Stimulated activated naive CD8-positive, alpha-beta T cell treated with anti-CD3 and anti-CD28 coated beads, Interleukin-15, Interleukin-2, amounts not matched to agents 100 U/mL and 50 U/mL, for 24 hours (primary cell): ENCODE measurements around the gene LGI1.
A peak's percentile ranks its signal among the peaks of the same experiment; 100 is the strongest.

Experiments
- ATAC-seq: fragments of 150-1000 bp; cut with Tn5 transposase; one replicate; pipeline ENCODE4 v1.10.0; 2021
- DNase-seq: peaks from one replicate; pipeline ENCODE4 v3.0.0; 2021

Gene LGI1

DNA sequence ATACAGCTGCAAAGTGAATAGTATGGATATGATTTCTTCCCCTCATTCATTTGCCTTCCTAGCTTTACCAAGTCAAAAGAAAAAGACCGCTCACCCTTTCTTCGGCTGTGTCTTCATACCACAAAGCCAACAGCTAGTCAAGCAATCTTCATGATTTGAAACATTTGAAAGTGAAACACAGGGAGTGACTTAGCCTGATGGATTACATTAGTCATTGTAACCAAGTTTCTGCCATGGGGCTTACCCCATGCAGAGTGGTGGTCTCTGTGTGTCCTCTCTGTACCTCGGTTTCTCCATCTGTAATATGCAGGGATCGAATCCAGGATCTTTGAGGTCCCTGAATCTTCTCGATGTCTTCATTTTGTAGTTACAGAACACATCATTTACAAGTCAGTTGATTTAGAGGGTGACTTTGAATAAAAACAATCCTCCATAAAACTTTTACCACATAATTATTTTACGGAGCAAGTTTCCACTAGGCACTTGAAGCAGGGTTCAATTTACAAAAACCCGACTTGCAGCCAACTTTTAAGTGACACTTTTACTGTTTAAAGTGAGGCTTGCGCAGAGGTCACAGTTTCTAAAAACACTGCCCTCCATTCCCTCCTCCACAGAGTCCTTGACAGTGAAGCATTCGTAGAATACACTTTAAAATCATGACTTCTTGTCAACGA, 2.2 kb upstream of the LGI1 start:
- ATAC-seq (peak; percentile 71), DNase-seq (no peak)

DNA sequence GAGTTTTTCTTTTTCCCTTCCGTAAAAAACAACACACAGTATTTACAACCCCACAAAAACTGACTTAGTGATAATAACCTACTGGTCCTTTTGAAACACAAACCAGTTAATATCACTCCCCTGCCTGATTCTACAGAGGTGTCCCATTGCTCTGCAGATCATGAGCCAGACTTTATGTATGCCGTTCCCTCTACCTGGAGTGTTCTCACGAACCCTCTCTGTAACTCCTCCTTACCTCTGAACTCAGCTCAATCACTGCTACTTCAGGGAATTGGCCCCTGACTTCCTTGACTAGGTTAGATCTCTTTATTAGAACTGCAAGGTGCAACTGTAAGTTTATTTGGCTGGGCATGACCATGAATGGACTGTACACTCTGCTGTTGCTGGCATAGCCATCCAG, 1.6 kb upstream of the LGI1 start:
- DNase-seq = no peak
- ATAC-seq = no peak

DNA sequence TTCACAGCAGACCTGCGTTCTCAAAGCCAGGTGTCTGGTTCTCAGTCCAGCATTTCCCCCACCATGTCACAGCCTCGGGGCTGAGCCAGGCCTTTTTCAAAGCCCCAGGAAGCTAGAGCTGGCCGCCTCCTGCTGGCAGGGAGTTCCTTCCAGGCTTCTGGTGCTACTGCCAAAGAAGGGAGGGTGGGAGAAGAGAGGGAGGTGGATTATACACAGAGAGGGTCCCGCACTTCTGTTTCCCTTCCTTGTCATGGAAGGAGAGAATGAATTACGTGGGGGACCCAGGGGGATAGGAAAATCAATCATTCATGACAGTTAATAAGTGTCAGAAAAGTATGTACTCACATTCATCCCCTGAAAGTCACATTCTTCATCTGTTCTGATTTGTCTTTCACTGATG, 600 bp upstream of the LGI1 start:
- DNase-seq = no peak

DNA sequence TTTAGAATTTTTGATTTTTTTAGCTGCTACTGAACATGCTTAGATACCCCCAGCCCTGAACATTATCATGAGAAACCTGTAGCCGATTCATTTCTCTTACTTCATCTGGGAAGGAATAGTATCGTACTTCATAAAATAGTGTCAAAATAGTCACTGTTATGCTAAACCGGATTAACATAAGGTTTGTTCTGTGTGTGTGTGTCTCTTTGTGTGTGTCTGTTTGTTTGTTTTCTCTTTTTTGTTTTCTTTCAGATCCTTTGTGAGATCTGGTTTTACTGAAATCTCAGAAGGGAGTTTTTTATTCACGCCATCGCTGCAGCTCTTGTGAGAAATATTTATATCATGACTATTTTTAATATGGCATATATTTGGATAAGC, 761 bp downstream of the LGI1 start:
- ATAC-seq (no peak), DNase-seq (no peak)

More for the DNA sequence above, 600 bp upstream of the LGI1 start:
- no peak for ATAC-seq

DNA sequence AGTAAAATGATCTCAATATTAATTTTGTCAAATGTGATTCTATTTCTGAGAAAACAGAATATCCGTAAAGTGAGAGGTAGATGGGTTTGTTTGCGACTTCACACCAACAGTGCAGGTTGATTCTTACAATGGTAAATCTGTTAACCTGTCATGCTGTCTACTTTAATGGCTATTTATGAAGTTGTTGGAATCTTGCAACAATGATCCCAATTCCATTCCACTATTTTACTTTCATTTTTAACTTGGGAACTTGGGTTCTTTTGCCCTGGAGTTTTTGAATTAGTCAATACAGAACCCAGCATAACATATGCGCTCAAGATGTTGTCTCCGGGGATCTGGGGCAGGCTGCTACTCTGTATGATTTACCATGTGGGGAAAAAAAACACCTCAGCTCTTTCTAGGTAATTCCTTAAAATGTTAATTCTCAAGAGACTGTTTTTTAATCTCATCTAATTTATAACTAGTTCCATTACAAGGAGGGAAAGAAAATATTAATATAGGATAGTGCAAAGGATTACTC, 1.2 kb downstream of the LGI1 start:
- DNase-seq (no peak), ATAC-seq (no peak)

DNA sequence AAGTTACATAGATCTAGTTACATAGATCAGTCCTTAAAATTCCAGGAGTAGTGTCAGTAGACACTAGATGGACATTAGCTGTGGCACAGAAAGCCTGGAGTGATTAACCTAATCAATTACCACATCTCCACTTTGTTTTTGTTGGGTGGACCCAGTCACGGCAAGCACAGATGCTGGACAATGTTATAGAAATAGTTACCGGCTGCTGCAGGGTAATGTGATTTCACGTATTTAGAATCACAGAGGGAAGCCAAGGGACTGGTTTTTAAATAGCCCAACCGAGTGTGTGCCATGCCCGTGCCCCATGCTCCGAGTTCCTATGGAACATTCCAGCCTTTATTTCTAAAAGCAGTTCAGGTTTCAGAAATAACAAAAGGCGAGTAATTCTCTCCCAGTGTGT, 2.8 kb downstream of the LGI1 start:
- ATAC-seq (no peak), DNase-seq (no peak)

DNA sequence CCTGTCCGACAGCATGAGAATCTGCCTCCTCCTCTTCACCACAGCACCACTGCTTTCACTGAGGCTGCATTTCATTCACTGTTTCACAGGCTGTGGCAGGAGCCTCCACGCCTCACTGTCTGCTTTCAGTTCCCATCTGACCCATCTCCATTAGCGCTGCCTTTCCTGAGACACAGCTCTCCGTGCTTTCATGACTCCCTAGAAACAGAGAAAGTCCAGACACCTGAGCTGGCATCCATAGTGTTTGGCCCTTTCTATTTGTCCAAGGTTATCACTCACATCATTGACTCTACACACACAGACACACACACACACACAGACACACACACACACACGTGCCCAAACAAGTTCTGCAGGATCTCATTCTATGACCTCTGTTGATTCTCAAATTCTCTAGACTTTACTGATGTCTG, 5.2 kb downstream of the LGI1 start:
- ATAC-seq = no peak
- DNase-seq = no peak

DNA sequence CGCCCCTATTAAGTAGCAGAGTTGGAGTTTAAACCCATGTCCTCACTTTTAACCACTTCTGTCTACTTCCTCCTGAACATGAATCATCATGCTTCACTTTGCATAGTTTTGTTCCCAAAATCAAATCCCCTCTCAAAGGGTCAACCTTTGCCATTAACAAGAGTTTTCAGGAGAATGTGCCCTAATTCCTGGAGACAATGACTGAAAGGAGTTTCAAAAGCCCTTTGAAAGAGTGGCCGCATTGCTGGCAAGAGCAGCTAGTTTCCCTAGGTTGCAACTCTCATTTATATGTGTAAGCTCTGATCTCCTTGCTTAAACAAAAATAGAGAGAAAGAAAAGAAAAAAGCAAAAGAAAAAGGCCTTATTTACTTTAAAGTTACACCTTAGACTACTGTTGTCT, 9.2 kb downstream of the LGI1 start:
- DNase-seq = no peak

DNA sequence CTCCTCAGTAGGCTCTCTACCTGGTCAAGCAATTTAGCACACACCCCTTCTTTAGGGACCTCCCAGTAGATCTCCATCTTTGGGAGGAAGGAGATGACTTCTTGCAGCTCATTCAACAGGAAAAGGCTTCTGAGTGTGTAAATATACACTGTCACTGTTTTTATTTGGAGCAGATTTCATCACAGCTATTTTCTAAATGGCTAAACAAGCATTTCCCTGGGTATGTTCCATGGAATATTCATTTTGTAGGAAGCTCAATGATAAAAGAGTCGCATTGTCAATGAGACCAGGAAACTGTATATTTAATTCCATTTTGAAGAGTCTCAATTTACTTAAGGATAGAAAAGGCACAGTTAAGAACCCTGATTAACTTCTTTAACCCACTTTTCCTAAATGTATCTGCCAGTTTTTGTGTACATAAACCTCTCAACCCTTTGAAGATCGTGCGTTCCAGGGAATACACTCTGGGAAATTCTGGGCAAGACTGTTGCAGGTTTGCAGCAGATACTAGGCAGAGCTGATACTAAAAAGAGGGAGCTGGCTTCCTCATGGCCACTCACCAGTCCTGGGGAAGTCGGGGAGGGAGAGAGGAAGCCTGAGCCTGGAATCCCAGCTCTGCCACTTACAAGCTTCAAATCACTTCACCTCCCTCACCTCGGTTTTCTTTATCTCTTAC, 10.1 kb downstream of the LGI1 start:
- DNase-seq (no peak), ATAC-seq (no peak)

More for the DNA sequence above, 9.2 kb downstream of the LGI1 start:
- no peak for ATAC-seq

DNA sequence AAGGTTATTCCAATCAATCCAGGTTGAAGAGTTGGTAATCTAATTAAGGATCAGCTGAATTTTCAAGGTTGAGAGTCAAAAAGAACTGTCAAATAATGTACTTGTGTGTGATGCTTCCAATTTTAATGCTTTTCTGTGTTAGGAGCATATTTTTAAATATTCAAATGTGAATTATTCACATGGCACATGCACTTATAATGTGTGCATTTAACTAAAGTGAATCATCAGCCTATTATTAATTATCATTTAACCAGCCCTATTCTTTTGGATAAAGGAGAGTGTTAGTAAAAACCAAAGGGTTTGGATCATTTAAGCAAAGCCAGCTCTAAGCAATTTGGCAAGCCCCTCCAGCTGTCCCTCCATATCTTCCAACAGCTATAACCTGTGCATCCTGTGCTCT, 11.2 kb downstream of the LGI1 start:
- ATAC-seq = no peak
- no peak for DNase-seq

DNA sequence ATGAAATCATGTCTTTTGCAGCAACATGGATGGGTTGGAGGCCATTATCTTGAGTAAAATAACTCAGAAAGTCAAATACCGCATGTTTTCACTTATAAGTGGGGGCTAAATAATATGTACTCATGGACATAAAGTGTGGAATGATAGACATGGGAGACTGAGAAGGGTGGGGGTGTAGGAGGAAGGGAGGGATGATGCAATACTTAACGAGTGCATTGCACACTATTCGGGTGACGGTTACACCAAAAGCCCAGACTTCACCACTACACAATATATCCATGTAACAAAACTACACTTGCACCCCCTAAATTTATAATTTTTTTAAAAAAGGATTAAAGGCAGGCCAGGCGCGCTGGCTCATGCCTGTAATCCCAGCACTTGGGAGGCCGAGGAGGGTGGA, 13.6 kb downstream of the LGI1 start:
- ATAC-seq (no peak), DNase-seq (no peak)

DNA sequence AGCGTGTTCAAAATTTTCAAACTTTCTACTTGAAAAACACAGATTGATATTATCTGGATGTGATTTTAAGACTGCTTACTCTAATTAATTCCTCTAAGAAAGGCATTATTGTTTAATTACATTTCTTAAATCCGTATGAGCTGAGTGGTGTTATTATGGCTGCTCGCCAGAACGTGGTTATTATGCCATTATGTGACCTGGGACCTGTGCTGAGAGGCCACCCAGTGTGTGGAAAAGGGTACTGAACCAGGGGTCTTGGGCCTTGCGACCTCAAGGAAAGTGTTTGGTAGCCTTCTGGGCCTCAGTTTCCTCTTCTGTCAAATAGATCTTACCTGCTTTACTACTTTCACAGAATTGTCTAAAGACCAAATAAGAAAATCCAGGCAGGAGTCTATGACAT, 15.4 kb downstream of the LGI1 start:
- ATAC-seq (no peak), DNase-seq (no peak)

DNA sequence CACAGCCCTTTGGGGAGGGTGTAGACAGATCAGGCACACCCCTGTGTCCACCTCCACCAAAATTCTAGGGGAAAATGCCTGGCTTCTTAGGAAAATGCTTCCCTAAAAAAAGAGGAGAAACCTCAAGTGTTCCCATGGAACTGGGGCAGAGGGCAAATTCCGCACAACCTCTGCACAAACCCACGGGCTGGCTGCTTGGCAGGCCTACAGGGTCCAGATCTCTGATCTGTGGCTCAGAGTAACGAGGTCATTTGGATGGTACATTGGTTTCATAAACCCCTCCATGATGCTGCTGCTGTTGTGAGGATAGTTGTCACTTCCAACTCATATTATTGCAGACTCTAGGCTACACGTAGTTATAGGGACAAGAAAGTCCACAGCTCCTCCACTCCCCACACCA, 16.0 kb downstream of the LGI1 start:
- ATAC-seq = no peak

DNA sequence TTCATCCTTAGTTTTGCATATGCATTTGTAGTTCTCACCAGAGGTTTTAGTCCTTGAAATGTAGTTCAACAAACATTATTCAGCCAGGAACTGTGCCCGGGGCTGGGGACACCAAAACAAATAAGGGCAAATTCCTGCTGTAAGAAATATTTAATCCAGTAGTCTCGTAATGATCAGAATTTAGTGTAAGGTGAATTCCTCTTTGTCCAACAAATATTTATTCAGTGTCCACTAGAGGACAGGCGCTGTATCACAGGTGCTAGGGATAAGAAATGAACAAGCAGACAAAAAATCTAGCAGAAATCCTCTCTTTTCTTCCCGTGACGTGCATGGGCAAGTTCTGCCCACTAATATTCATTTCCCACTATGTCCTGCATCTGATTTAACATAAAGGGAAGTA, 17.6 kb downstream of the LGI1 start:
- no peak for ATAC-seq
- DNase-seq = no peak

More for the DNA sequence above, 16.0 kb downstream of the LGI1 start:
- DNase-seq = no peak

DNA sequence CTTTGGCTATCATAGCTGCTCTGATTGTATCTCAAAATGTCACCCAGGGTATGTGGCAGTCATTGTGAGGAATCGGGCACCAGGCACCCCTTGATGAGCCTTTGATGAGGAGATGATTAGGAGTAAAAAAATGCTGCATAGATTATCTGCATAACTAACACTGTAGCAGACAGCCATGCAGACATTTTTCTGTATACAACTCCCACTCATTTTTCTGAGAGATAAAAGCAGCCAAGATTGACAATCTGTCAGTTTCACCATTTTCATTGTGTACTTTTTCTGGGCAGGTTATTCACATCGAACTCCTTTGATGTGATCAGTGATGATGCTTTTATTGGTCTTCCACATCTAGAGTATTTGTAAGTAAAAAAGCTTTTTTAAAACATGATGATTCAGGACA, 19.4 kb downstream of the LGI1 start:
- no peak for DNase-seq
- no peak for ATAC-seq

DNA sequence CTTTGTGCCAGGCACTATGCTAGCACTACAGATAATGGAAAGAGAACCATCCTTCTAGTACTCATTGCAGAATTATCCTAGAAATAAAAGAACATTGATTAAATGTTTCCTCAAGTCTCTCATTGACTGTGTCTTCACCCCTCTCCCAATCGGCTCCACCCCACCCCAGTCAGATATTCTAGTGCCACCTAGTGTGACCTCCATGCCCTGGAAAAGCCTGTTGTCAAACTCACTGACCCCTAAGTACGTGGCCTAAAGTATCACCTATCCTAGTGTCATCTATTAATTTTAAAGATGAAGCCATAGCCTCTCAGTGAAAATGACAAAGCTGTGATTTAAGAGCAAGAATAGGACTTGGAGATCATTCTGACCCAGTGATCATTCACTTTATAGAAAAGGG, 26.3 kb downstream of the LGI1 start:
- no peak for ATAC-seq

DNA sequence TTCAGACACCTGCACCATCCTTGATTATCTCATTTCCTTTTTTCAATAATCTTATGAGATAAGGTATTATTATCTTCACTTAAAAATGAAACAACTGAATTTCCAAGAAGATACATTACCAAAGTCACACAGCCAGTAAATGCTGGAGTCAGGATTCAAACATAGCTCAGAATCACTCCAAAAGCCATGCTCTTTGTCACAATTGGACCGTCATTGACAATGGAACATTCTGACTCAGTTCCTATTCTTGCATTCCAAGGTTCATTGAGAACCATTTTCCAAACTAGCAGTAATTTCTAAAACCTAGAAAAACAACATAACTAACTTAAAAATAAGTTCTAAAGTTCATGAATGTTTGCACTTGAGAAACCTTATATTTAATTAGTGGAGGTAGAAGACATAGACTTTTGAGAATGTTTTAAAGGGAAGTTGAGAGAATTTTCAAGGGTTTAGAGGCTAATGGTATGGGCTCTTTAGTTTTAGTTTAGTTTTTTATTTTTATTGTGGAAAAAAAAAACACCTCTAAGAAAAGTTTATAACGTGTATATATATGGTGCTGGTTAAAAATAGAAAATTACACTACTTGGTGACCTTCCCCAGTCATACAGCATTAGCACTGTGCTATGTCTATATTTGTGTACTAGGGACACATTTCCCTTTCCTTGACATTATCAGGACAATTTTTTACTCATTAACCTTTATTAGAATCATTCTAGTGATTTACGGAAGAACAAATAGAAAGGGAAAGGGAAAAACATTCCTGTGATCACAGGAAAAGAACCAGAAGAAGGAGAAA, 30.9 kb downstream of the LGI1 start:
- ATAC-seq (no peak), DNase-seq (no peak)

More for the DNA sequence above, 26.3 kb downstream of the LGI1 start:
- no peak for DNase-seq

DNA sequence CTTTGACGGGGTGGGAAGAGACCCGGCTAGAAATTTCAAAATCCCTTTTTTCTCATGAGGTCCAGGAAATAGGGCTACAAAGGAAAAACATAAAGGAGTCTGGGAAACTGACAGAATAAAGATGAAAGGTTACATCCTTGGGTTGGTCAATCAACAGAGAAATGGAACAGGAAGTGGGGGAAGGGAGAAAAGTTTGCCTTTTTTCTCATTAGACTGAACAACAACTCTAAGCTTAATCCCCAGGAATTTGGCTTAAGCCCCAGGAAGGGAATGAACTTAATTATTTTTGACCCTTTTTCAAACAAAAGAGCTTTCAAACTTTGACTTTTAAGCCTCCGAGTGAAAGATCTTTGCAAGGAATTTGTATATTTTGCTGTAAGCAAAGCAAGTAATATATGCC, 32.7 kb downstream of the LGI1 start:
- ATAC-seq = no peak
- no peak for DNase-seq

DNA sequence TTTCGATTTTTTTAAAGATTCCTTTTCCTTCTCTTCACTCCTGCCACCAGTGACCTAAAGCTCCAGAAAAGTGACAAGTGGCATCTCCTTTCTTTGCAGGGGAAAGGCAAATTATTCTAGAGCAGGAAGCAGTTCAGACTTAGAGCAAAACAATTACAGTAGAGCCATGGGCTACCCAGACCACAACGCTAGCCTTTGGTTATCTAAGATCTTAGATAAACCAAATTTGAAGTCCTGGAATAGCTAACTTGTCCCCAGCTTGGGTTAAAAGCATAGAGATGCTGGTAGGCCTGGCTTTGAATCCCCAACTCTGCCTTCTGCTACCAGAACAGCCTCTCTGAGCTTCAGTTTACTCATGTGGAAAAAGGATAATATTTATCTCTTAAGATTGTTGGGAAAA, 38.4 kb downstream of the LGI1 start:
- no peak for ATAC-seq

DNA sequence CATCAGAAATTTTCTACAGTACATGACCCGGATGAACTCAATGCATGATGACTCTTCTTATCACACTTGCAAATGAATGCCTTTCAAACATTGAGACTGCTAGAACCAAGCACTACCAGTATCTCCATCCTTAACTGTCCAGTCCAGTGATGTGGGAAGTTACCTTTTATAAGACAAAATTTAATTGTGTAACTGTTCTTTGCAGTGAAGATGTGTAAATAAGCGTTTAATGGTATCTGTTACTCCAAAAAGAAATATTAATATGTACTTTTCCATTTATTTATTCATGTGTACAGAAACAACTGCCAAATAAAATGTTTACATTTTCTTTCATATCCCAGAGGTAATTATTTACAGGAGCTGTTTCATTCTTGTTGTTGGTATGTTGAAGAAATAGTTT, 40.1 kb downstream of the LGI1 start:
- no peak for ATAC-seq

More for the DNA sequence above, 38.4 kb downstream of the LGI1 start:
- no peak for DNase-seq

DNA sequence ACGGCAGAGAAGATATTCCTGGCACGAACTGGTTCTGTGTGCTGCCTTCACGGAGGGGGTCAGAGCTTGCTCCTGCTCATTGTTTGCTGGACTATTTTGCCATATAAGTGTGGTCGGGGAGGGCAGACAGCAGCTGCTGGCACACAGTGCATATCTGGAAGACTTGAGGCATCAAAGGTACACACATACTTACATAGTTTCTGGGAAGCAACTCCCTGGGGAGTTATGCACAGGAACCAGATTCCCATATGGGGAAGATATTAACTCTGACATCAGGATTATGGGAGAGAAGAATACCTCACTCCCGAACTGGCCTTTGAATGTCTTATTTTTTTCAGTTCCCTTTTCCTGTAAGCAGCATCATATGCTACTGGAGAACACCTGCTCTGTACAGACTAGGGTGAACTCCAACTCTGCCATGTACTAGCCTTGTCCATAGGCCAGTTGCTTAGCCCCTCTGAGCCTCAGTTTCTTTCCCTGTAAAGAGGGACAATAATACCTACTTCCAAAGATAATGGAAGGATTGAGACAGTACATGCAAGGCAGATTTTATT, 41.5 kb downstream of the LGI1 start:
- DNase-seq = no peak
- ATAC-seq = no peak

More for the DNA sequence above, 40.1 kb downstream of the LGI1 start:
- DNase-seq = no peak

DNA sequence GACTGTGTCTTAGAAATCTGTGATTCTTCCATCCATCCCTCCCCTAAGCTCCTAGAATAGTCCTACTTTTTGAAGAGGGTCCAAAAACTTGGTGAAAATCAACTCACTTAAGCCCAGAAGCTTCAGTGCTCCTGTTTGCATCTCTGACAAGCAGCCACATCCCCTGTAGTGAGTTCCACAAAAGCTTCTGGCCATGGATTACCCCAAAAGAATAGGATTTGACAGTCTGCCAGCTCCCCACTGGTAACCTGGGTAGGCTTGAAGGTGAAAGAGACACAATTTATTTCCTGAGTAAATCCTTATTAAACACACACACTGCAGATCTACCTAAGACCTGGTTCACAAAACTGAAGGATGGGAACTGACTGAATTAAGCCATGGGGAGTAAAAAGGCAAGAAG, 46.5 kb downstream of the LGI1 start:
- DNase-seq = no peak
- no peak for ATAC-seq

DNA sequence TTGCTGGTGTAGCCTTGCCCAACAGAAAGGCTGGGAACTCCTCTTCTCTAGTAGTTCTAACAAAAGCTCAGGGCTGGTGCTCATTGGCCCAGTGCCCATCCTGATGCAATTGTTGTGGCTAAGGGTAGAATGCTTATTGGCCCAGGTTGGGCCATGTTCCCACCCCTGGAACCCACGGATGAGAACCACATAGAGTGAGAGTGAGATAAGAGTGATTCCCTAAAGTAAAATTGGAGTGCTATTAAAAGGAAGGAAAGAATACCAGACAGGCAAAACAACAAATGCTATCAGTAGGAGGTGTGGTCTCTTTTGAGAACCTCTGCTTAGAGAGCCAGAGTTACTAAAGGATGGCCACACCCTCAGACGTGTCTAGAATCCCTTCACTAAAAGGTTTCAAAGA, 49.2 kb downstream of the LGI1 start:
- ATAC-seq = no peak
- DNase-seq = no peak
